Activated naive CD4-positive, alpha-beta T cell (primary cell): ENCODE results near the gene ZFAND2A.
"Not testable (repeated sequence)": the region's sequence is repeated elsewhere in the genome, so short reads cannot be mapped to it uniquely, and the experiment has no call there.

Experiments used
- DNase-seq, 4 experiments: peaks; one replicate each; lab custom pipeline; 2025; lab: John Stamatoyannopoulos, UW

The ZFAND2A gene

GRCh38 chr7:1159891-1160669, at the start of gene ZFAND2A:
Gene ZFAND2A, minus strand, starts transcription at chr7:1160196. Its CDS starts 1,984 bp downstream, at chr7:1158212.
- DNase-seq = peak; percentile 95 to 98 (median 96)

GRCh38 chr7:1209097-1209496, 49.1 kb upstream of the ZFAND2A start:
- no peak for DNase-seq

- not testable (repeated sequence) for DNase-seq
Measured at GRCh38 chr7:1205742-1206141, 45.7 kb upstream of the ZFAND2A start.

- no peak for DNase-seq
Measured at GRCh38 chr7:1204460-1205140, 44.6 kb upstream of the ZFAND2A start.

GRCh38 chr7:1202914-1203313, 42.9 kb upstream of the ZFAND2A start:
- DNase-seq = not testable (repeated sequence)

GRCh38 chr7:1201916-1202315, 41.9 kb upstream of the ZFAND2A start:
- no peak for DNase-seq

- DNase-seq = no peak
Measured at GRCh38 chr7:1200045-1200444, 40.0 kb upstream of the ZFAND2A start.

- DNase-seq = no peak
Measured at GRCh38 chr7:1197997-1198625, 38.1 kb upstream of the ZFAND2A start.

GRCh38 chr7:1196950-1197349, 37.0 kb upstream of the ZFAND2A start:
- DNase-seq = no peak

- DNase-seq = not testable (repeated sequence)
Measured at GRCh38 chr7:1196441-1196840, 36.4 kb upstream of the ZFAND2A start.

GRCh38 chr7:1193593-1194424, 33.8 kb upstream of the ZFAND2A start:
- peak in 2 of 4 experiments; percentile 22 to 46 for DNase-seq

GRCh38 chr7:1192171-1192676, 32.2 kb upstream of the ZFAND2A start:
- no peak for DNase-seq

- DNase-seq = no peak
Measured at GRCh38 chr7:1189986-1190772, 30.2 kb upstream of the ZFAND2A start.

- DNase-seq = no peak
Measured at GRCh38 chr7:1188720-1189294, 28.8 kb upstream of the ZFAND2A start.

GRCh38 chr7:1187127-1187526, 27.1 kb upstream of the ZFAND2A start:
- no peak for DNase-seq

- DNase-seq = no peak
Measured at GRCh38 chr7:1181640-1182039, 21.6 kb upstream of the ZFAND2A start.

- no peak for DNase-seq
Measured at GRCh38 chr7:1181031-1181430, 21.0 kb upstream of the ZFAND2A start.

- DNase-seq = peak; percentile 48 to 80 (median 66)
Measured at GRCh38 chr7:1176891-1177373, 16.9 kb upstream of the ZFAND2A start.

- DNase-seq = peak; percentile 70 to 81 (median 74)
Measured at GRCh38 chr7:1175967-1176851, 16.2 kb upstream of the ZFAND2A start.
